T-helper 17 cell (primary cell): ENCODE data around the gene FOCAD. TPM values are rescaled to one million over a fixed set of nuclear protein-coding genes. Genes with fewer than 3 reads are reported as not detected.

ENCODE experiments used
- ATAC-seq: fragments of 150-1000 bp; cut with Tn5 transposase; 2 replicates; pipeline ENCODE4 v1.10.0; 2021; ENCODE audit warnings: mild to moderate bottlenecking, moderate library complexity
- DNase-seq, 3 donors: peaks; one replicate each; pipeline versions ENCODE4 v3.0.0 to v3.0.0-alpha.2; 2020 to 2021
- H3K9me3 ChIP-seq: one replicate; pipeline ENCODE4 v1.7.0; 2013; ENCODE audit warnings: low read length, mild to moderate bottlenecking; ENCODE audit not compliant: control insufficient read depth, poor library complexity, severe bottlenecking
- H3K27ac Mint-ChIP-seq: one replicate; pipeline ENCODE4 v1.8.0; 2022; ENCODE audit warnings: mild to moderate bottlenecking, moderate library complexity, mixed read lengths
- H3K27me3 Mint-ChIP-seq: one replicate; pipeline ENCODE4 v1.8.0; 2022; ENCODE audit warnings: mixed read lengths
- H3K36me3 Mint-ChIP-seq: one replicate; pipeline ENCODE4 v1.8.0; 2022; ENCODE audit warnings: low read depth, mixed read lengths
- H3K4me1 Mint-ChIP-seq: one replicate; pipeline ENCODE4 v1.8.0; 2022; ENCODE audit warnings: mild to moderate bottlenecking, mixed read lengths
- H3K4me3 Mint-ChIP-seq: one replicate; pipeline ENCODE4 v1.8.0; 2022; ENCODE audit warnings: mild to moderate bottlenecking, moderate library complexity, mixed read lengths
- total RNA-seq, 4 donors: library from RNA in 2 of 4; stranded (reverse) in 2 of 4; gene quantifications; one replicate each; pipeline ENCODE4 v1.2.3 and lab custom pipeline; 2022 to 2026

The FOCAD gene
- total RNA-seq, 2 donors from 2014 or later = 16.2 to 18.2 TPM

- H3K4me3 Mint-ChIP-seq = no peak overlapping the region
Measured at GRCh38 chr9:20804489-20805250, 120.6 kb downstream of the FOCAD start.

GRCh38 chr9:20805766-20806165 lies 121.7 kb downstream of the FOCAD start:
- ATAC-seq = no peak
- no peaks in the 10 kb centered on the region for H3K27me3 Mint-ChIP-seq
- no peak overlapping the region for H3K27ac Mint-ChIP-seq
- no peak for DNase-seq
- no peaks in the 10 kb centered on the region for H3K4me1 Mint-ChIP-seq
- no peak overlapping the region for H3K4me3 Mint-ChIP-seq
- no peaks in the 10 kb centered on the region for H3K36me3 Mint-ChIP-seq
- H3K9me3 ChIP-seq = no peaks in the 10 kb centered on the region

More at GRCh38 chr9:20804489-20805250, 120.6 kb downstream of the FOCAD start:
- no peaks in the 10 kb centered on the region for H3K9me3 ChIP-seq
- no peaks in the 10 kb centered on the region for H3K27me3 Mint-ChIP-seq
- no peaks in the 10 kb centered on the region for H3K4me1 Mint-ChIP-seq
- no peaks in the 10 kb centered on the region for H3K36me3 Mint-ChIP-seq
- no peak for DNase-seq
- no peak for ATAC-seq
- H3K27ac Mint-ChIP-seq = no peak overlapping the region

DNA sequence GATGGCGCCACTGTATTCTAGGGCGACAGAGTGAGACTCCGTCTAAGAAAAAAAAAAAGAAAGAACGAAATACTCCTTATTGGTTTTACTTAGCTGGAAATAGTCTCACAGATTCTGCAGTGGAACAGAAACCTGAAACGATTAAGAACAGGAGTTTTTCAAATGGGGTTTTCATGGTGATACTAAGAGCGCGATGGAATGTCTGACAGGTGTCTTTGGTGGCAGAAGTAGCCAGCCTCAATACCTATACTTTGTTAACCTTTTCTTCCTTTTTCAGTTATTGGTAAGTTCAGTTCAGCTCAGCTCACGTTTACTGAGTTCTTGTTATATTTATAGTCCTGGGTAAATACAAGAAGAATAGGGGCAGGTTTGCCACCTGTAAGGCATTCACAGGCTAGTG lies 123.9 kb downstream of the FOCAD start:
- no peaks in the 10 kb centered on the region for H3K4me1 Mint-ChIP-seq
- DNase-seq (no peak), ATAC-seq (no peak)
- H3K4me3 Mint-ChIP-seq = no peak overlapping the region
- no peaks in the 10 kb centered on the region for H3K9me3 ChIP-seq
- no peaks in the 10 kb centered on the region for H3K27me3 Mint-ChIP-seq
- H3K36me3 Mint-ChIP-seq = peaks cover 3% of the 10 kb centered on the region
- no peak overlapping the region for H3K27ac Mint-ChIP-seq

DNA sequence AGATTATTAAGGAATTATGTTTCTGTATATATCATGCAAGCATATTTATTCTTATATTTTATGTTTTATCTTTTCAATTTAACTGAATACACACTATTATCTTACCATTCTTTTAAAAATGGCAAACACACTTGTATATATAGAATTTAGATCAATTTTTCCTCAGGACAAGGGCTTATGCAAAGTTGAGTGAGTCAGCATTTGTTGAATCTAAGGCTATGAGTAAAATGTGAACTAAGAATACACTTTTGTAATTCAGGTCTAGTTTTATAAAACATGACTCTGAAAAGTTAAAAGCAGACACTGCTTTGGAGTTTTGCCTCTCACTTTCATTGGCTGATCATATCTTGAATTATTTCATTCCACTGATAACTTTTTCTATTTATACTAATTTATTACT lies 127.8 kb downstream of the FOCAD start:
- H3K4me3 Mint-ChIP-seq = no peak overlapping the region
- DNase-seq = no peak
- no peak overlapping the region for H3K27ac Mint-ChIP-seq
- no peaks in the 10 kb centered on the region for H3K4me1 Mint-ChIP-seq
- H3K9me3 ChIP-seq = no peaks in the 10 kb centered on the region
- H3K27me3 Mint-ChIP-seq = no peaks in the 10 kb centered on the region
- no peak for ATAC-seq
- peaks cover 3% of the 10 kb centered on the region for H3K36me3 Mint-ChIP-seq

- no peak overlapping the region for H3K27ac Mint-ChIP-seq
- no peaks in the 10 kb centered on the region for H3K27me3 Mint-ChIP-seq
- H3K36me3 Mint-ChIP-seq = peaks cover 6% of the 10 kb centered on the region
- H3K4me1 Mint-ChIP-seq = no peaks in the 10 kb centered on the region
- no peak overlapping the region for H3K4me3 Mint-ChIP-seq
- ATAC-seq (no peak), DNase-seq (no peak)
- no peaks in the 10 kb centered on the region for H3K9me3 ChIP-seq
Measured at GRCh38 chr9:20815923-20816703, 132.1 kb downstream of the FOCAD start.

- ATAC-seq (no peak), DNase-seq (no peak)
- H3K4me1 Mint-ChIP-seq = no peaks in the 10 kb centered on the region
- H3K27ac Mint-ChIP-seq = no peak overlapping the region
- peaks cover 5% of the 10 kb centered on the region for H3K36me3 Mint-ChIP-seq
- H3K4me3 Mint-ChIP-seq = no peak overlapping the region
- H3K27me3 Mint-ChIP-seq = no peaks in the 10 kb centered on the region
- H3K9me3 ChIP-seq = no peaks in the 10 kb centered on the region
Measured at GRCh38 chr9:20823051-20823450, 139.0 kb downstream of the FOCAD start.

DNA sequence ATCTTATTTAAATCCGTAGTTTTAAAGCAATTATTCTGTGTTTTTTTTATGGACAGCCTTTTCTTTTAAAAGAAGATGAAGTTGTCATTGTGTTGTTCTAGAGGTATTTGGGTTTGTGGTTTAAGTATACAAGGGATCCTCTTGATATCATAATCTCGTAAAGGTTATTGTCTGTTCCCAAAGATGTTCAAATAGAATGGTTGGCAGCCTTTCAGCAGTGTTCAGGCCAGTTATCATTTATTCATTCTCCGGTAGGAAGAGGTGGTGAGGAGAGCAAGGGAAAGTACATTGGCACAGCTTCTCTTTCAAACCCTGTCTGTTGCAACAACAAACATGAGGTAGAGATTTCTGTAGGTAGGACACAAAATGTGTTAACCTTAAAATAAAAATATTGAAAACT lies 147.0 kb downstream of the FOCAD start:
- no peaks in the 10 kb centered on the region for H3K27me3 Mint-ChIP-seq
- peaks cover 5% of the 10 kb centered on the region for H3K36me3 Mint-ChIP-seq
- no peak for ATAC-seq

DNA sequence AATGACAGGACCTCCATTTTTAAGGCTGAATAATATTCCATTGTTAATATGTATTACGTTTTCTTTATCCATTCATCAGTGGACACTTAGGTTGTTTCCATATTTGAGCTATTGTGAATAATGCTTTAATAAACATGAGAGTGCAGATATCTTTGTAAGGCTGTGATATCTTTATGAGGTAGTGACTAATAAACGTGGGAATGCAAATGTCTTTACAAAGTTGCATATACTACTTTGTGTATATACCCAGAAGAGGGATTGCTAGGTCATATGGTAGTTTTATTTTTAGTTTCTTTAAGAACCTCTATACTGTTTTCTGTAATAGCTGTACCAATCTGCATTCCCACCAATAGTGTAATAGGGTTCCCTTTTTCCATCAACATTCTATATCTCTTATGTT lies 148.7 kb downstream of the FOCAD start:
- no peak for DNase-seq
- H3K9me3 ChIP-seq = no peaks in the 10 kb centered on the region
- H3K27ac Mint-ChIP-seq = no peak overlapping the region
- H3K27me3 Mint-ChIP-seq = no peaks in the 10 kb centered on the region
- ATAC-seq = no peak
- H3K36me3 Mint-ChIP-seq = no peaks in the 10 kb centered on the region
- no peaks in the 10 kb centered on the region for H3K4me1 Mint-ChIP-seq
- no peak overlapping the region for H3K4me3 Mint-ChIP-seq

More for the DNA sequence above, 147.0 kb downstream of the FOCAD start:
- no peak overlapping the region for H3K4me3 Mint-ChIP-seq
- DNase-seq = no peak
- H3K4me1 Mint-ChIP-seq = no peaks in the 10 kb centered on the region
- H3K27ac Mint-ChIP-seq = no peak overlapping the region
- no peaks in the 10 kb centered on the region for H3K9me3 ChIP-seq

DNA sequence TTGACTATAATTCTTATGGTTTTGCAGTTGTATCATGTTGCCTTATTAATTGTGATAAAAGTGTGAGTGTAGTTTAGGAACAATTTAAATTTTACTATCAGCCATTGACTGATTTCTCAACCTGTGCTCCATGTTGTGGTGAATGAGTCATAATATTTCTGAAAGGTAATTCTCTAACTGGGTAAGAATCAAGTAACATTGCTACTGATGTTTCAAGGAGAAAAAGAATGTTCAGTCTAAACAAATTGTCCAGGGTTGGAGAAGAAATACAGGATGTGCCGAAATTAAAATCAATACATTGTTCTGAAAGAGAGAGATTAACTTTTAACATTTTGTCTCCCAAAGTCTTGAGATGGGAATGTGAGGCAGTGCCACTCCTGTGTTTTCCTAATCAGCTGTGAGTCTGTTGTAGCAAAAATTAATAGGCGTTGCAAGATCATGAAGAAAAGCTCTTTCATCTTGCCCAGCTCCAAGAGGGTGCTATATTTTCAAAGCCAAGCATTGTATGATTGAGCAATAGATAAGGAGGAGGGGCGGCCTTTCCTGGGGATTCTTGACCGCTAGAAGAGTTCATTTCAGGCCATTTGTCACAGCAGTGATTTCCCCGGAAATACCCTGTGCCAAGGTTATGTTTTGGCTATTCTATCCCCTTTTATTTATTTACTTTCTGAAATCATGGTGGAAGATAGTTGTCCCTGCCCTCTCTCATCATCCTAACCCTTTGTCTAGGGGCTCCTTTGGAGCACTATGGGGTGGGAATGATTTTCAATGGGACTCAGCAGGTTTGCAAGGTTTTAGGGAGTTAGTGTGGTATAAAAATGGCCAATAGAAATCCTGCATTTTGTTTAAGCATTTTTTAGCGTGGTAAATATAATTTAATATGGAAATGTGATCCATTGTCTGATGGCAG lies 151.6 kb downstream of the FOCAD start:
- Mint-ChIP-seq H3K4me1 (no peaks in the 10 kb centered on the region), H3K27me3 (no peaks in the 10 kb centered on the region), H3K4me3 (no peak overlapping the region), H3K27ac (no peak overlapping the region), H3K36me3 (no peaks in the 10 kb centered on the region)
- ATAC-seq (no peak), DNase-seq (no peak)
- H3K9me3 ChIP-seq = no peaks in the 10 kb centered on the region

DNA sequence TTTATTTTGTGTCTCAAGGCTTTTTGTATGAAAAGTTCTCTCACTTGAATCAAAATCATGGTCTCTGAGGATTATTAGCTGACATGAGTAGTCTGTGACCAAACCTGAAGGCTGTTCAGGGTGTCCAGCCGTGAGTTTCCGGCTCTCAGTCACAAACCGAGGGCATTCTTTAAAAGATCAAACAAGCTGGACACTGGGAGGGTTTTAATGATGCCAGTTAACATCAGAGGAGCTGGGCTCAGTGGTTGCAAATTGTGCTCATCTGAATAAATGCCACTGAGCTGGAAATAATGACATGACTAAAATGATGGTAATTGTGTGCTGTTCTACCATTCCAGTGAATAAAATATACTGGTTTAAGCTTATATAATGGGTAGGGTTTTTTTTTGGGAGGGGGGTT lies 153.1 kb downstream of the FOCAD start:
- Mint-ChIP-seq H3K36me3 (no peaks in the 10 kb centered on the region), H3K4me3 (no peak overlapping the region), H3K4me1 (no peaks in the 10 kb centered on the region), H3K27me3 (no peaks in the 10 kb centered on the region), H3K27ac (no peak overlapping the region)
- H3K9me3 ChIP-seq = no peaks in the 10 kb centered on the region
- DNase-seq (no peak), ATAC-seq (no peak)

GRCh38 chr9:20838218-20838617 lies 154.2 kb downstream of the FOCAD start:
- Mint-ChIP-seq H3K27me3 (no peaks in the 10 kb centered on the region), H3K4me3 (no peak overlapping the region), H3K27ac (no peak overlapping the region), H3K4me1 (no peaks in the 10 kb centered on the region), H3K36me3 (peaks cover 2% of the 10 kb centered on the region)
- ATAC-seq = no peak
- DNase-seq = no peak
- H3K9me3 ChIP-seq = no peaks in the 10 kb centered on the region

DNA sequence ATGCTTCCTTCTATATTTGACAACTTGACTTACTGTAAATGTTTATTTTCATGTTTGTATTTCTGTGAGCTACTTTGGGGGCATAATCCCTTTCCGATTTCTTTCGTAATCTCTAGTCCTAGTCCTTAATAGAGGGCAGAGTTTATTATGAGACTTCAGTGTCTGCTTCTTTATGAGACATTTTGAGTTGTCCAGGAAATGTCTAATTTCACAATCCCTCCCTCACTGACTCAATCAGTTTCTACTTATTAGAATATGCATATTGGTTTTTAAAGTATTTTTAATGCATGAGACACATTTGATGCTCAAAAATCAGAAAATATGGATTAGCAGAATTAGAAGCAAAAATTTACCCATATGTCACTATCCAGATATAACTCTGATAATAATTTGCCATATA lies 160.9 kb downstream of the FOCAD start:
- no peaks in the 10 kb centered on the region for H3K9me3 ChIP-seq
- Mint-ChIP-seq H3K27ac (no peak overlapping the region), H3K36me3 (peaks cover 5% of the 10 kb centered on the region), H3K4me1 (peaks cover 5% of the 10 kb centered on the region), H3K4me3 (no peak overlapping the region), H3K27me3 (no peaks in the 10 kb centered on the region)
- no peak for ATAC-seq
- no peak for DNase-seq

DNA sequence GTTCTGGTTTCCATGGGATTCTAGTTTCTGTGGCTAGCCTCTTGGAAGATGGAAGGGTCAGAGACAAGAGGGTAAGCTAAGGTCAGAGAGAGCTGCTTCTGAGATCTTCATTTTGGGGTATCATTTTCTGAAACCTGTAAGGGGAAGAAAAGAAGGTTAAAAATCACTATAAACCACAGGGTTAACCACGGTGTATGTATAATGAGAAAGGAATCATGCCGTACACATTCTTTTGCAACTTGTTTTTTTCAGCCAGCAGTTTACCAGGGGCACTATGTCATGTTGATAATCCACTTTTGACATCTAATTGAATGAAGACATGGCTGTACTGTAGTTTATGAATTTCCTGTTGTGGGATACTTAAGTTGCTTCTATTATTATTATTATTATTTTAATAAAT lies 164.4 kb downstream of the FOCAD start:
- ATAC-seq (no peak), DNase-seq (no peak)
- H3K9me3 ChIP-seq = no peaks in the 10 kb centered on the region
- H3K36me3 Mint-ChIP-seq = peaks cover 2% of the 10 kb centered on the region
- peaks cover 5% of the 10 kb centered on the region for H3K4me1 Mint-ChIP-seq
- H3K27ac Mint-ChIP-seq = no peak overlapping the region
- H3K27me3 Mint-ChIP-seq = no peaks in the 10 kb centered on the region
- H3K4me3 Mint-ChIP-seq = no peak overlapping the region
